Testis (tissue), 3 donors: ENCODE measurements around the gene RAB22A. TPM values are rescaled to one million over a fixed set of nuclear protein-coding genes. Genes with fewer than 3 reads are reported as not detected.

Experiments
- DNase-seq: peaks from one replicate; pipeline ENCODE4 v3.0.0-alpha.2; 2019
- H3K27ac ChIP-seq, 2 donors: fragments of 200-600 bp; sonication (generic); one replicate each; pipeline ENCODE4 v1.5.1; 2019
- H3K27me3 ChIP-seq: fragments of 200-600 bp; sonication (generic); one replicate; pipeline ENCODE4 v1.5.1; 2019
- H3K36me3 ChIP-seq: fragments of 200-600 bp; sonication (generic); one replicate; pipeline ENCODE4 v1.5.1; 2017; ENCODE audit warnings: low read depth; ENCODE audit errors: missing control alignments
- H3K4me1 ChIP-seq: fragments of 200-600 bp; sonication (generic); one replicate; pipeline ENCODE4 v1.5.1; 2019
- H3K4me3 ChIP-seq, 2 donors: fragments of 200-600 bp; sonication (generic); one replicate each; pipeline ENCODE4 v1.5.1; 2017 to 2019
- H3K9me3 ChIP-seq: fragments of 200-600 bp; sonication (generic); one replicate; pipeline ENCODE4 v1.5.1; 2017
- CTCF ChIP-seq, 3 experiments: fragments of 450-650 bp in 2 of 3; fragments of 200-600 bp in 1 of 3; sonication (generic) in 1 of 3; IDR thresholded peaks; one replicate each; pipeline ENCODE4 v1.5.1; 2016 to 2019; ENCODE audit warnings: antibody characterized with exemption in 3 of 3, mild to moderate bottlenecking in 2 of 3, moderate library complexity in 1 of 3
- POLR2A ChIP-seq: fragments of 450-650 bp; IDR thresholded peaks from one replicate; pipeline ENCODE4 v1.6.1; 2017; ENCODE audit warnings: antibody characterized with exemption, mild to moderate bottlenecking, moderate library complexity
- WGBS, 2 donors: methylation state at CpG; one replicate each; pipeline ENCODE4 v1.1.5; 2018; 5-methylcytosine and 5-hydroxymethylcytosine counted together
- intact Hi-C: fragments of 100-400 bp; cut with DNase I; formaldehyde crosslinking; loops from one replicate; pipeline ENCODE4 v1.15.1; 2023; ENCODE audit warnings: low total_unique reads
- polyA plus RNA-seq: library from polyadenylated mRNA; stranded (reverse); fragments of 350-450 nt; fragmentation: Illumina TruSeq; extraction: RNeasy Lipid Tissue Mini Kit (QIAGEN cat#74804); gene quantifications from one replicate; pipeline ENCODE4 v1.2.3, GENCODE V29; 2014; ENCODE audit warnings: low read depth, low replicate concordance; ENCODE audit not compliant: insufficient read depth
- total RNA-seq, 2 donors: library from RNA; depleted of rRNA; stranded (reverse); fragments of >200 nt; gene quantifications; one replicate each; pipeline ENCODE4 v1.2.3, GENCODE V29; 2016

The RAB22A gene
- total and polyA plus RNA-seq, 3 donors from 2014 or later, result 11.2 to 20.8 (median 19.2) TPM

GRCh38 chr20:58307270-58307669 lies 2.2 kb upstream of the RAB22A start:
- H3K27ac ChIP-seq, result no peak overlapping the region
- peaks cover 6% of the 10 kb centered on the region for H3K4me1 ChIP-seq
- no peak overlapping the region for H3K4me3 ChIP-seq
- no peaks in the 10 kb centered on the region for H3K27me3 ChIP-seq
- TF ChIP-seq CTCF (IDR thresholded peaks at IDR 0.05) (no peak), POLR2A (no peak)
- intact Hi-C loops, result no loop called here
- H3K9me3 ChIP-seq, result no peaks in the 10 kb centered on the region
- no peaks in the 10 kb centered on the region for H3K36me3 ChIP-seq
- 74 to 82% methylated on average over 7 of the region's 7 CpGs for WGBS, 2 donors
- DNase-seq, result no peak

- 24 to 63% methylated on average over 9 of the region's 9 CpGs for WGBS, 2 donors
- H3K27me3 ChIP-seq, result no peaks in the 10 kb centered on the region
- no peak overlapping the region for H3K27ac ChIP-seq
- intact Hi-C loops, result no loop called here
- no peak for TF ChIP-seq POLR2A
- no peak for TF ChIP-seq CTCF (IDR thresholded peaks at IDR 0.05)
- no peak for DNase-seq
- H3K36me3 ChIP-seq, result no peaks in the 10 kb centered on the region
- H3K9me3 ChIP-seq, result no peaks in the 10 kb centered on the region
- peak overlapping the region; percentile 89 to 99 for H3K4me3 ChIP-seq
- peaks cover 6% of the 10 kb centered on the region for H3K4me1 ChIP-seq
These were observed 1.2 kb upstream of the RAB22A start for GRCh38 chr20:58308290-58308679.

GRCh38 chr20:58308680-58309527 lies 611 bp upstream of the RAB22A start:
- TF ChIP-seq POLR2A (no peak), CTCF (IDR thresholded peaks at IDR 0.05) (no peak)
- intact Hi-C loops, result no loop called here
- Histone ChIP-seq H3K36me3 (no peaks in the 10 kb centered on the region), H3K27ac (peak overlapping the region; percentile 72 to 81), H3K27me3 (no peaks in the 10 kb centered on the region), H3K4me3 (peak overlapping the region; percentile 89 to 99), H3K9me3 (no peaks in the 10 kb centered on the region), H3K4me1 (peaks cover 6% of the 10 kb centered on the region)
- WGBS, 2 donors, result 11 to 14% methylated on average over 16 to 38 of the region's 41 CpGs
- peak; percentile 68 for DNase-seq

GRCh38 chr20:58310291-58310782 lies 822 bp downstream of the RAB22A start:
- 0 to 3% methylated on average over 1 of the region's 1 CpG for WGBS, 2 donors
- no peak for TF ChIP-seq CTCF (IDR thresholded peaks at IDR 0.05)
- no peak for TF ChIP-seq POLR2A
- no peaks in the 10 kb centered on the region for H3K27me3 ChIP-seq
- no peaks in the 10 kb centered on the region for H3K9me3 ChIP-seq
- H3K4me3 ChIP-seq, result peak overlapping the region; percentile 98 to 99
- peaks cover 6% of the 10 kb centered on the region for H3K4me1 ChIP-seq
- no peak for DNase-seq
- H3K36me3 ChIP-seq, result no peaks in the 10 kb centered on the region
- intact Hi-C loops, result no loop called here
- peak overlapping the region; percentile 79 to 83 for H3K27ac ChIP-seq

DNA sequence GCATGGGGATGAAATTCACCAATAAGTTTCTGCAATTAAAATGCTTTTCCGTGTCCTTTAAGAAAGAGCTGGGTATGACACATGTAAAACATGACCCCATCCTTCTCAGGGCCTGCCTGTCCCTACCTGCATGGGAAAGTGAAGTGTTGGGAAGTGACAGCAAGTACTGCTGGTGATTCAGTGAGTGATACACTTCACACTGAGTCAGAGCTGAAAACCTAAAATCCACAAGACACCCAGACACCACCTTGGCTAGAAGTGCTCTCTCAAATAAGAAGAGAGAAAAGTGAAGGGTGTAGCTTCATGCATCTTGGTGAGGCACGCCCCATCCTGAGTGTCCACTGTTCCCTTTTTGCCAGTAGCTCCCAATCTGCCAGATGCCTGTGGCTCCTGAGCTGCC lies 3.3 kb downstream of the RAB22A start:
- H3K4me3 ChIP-seq, result no peak overlapping the region
- TF ChIP-seq POLR2A, result no peak
- TF ChIP-seq CTCF (IDR thresholded peaks at IDR 0.05), result no peak
- WGBS, 2 donors, result 48 to 57% methylated on average over 2 of the region's 2 CpGs
- no peaks in the 10 kb centered on the region for H3K9me3 ChIP-seq
- no peaks in the 10 kb centered on the region for H3K36me3 ChIP-seq
- intact Hi-C loops, result no loop called here
- no peak overlapping the region for H3K27ac ChIP-seq
- H3K4me1 ChIP-seq, result peaks cover 6% of the 10 kb centered on the region
- no peak for DNase-seq
- H3K27me3 ChIP-seq, result no peaks in the 10 kb centered on the region
